HUES48 (cell line): ENCODE measurements around the gene B3GALNT1.

Source experiments
- H3K27ac ChIP-seq: one replicate; pipeline ENCODE4 v1.7.0; 2013; ENCODE audit warnings: low read depth, low read length, inconsistent platforms
- H3K27me3 ChIP-seq: 2 replicates; pipeline ENCODE4 v1.6.1; 2013; ENCODE audit warnings: mild to moderate bottlenecking, low read length; ENCODE audit not compliant: control insufficient read depth, insufficient read depth
- H3K36me3 ChIP-seq: 2 replicates; pipeline ENCODE4 v1.6.1; 2013; ENCODE audit warnings: low read length; ENCODE audit not compliant: control insufficient read depth, insufficient read depth
- H3K4me1 ChIP-seq: 2 replicates; pipeline ENCODE4 v1.6.1; 2013; ENCODE audit warnings: mild to moderate bottlenecking, low read length; ENCODE audit not compliant: control insufficient read depth, insufficient read depth
- H3K4me3 ChIP-seq: 2 replicates; pipeline ENCODE4 v1.5.1; 2013; ENCODE audit warnings: mild to moderate bottlenecking, low read depth, low read length
- H3K9ac ChIP-seq: 2 replicates; pipeline ENCODE4 v1.6.1; 2013; ENCODE audit warnings: mild to moderate bottlenecking, low read depth, low read length, moderate library complexity
- H3K9me3 ChIP-seq: 2 replicates; pipeline ENCODE4 v1.6.1; 2013; ENCODE audit warnings: low read length; ENCODE audit not compliant: control insufficient read depth, insufficient read depth

The B3GALNT1 gene

GRCh38 chr3:161104561-161105551 is at the start of gene B3GALNT1:
B3GALNT1 (minus strand) TSS chr3:161105349; CDS start chr3:161086754, 18,595 bp downstream.
- Histone ChIP-seq H3K27me3 (peaks cover 28% of the 10 kb centered on the region), H3K27ac (no peak within 1 kb of the TSS), H3K36me3 (no peaks in the 10 kb centered on the region), H3K9me3 (no peaks in the 10 kb centered on the region), H3K9ac (peak within 1 kb of the TSS; percentile 70), H3K4me1 (no peaks in the 10 kb centered on the region), H3K4me3 (peak within 1 kb of the TSS; percentile 56)

- H3K36me3 ChIP-seq = no peaks in the 10 kb centered on the region
Measured at GRCh38 chr3:161153480-161153879, 48.3 kb upstream of the B3GALNT1 start.

GRCh38 chr3:161150001-161150525 is 44.9 kb upstream of the B3GALNT1 start:
- H3K4me3 ChIP-seq = no peak overlapping the region
- no peak overlapping the region for H3K9ac ChIP-seq
- no peaks in the 10 kb centered on the region for H3K9me3 ChIP-seq
- H3K27ac ChIP-seq = no peak overlapping the region
- no peaks in the 10 kb centered on the region for H3K36me3 ChIP-seq
- H3K27me3 ChIP-seq = no peaks in the 10 kb centered on the region
- H3K4me1 ChIP-seq = no peaks in the 10 kb centered on the region

More at GRCh38 chr3:161153480-161153879, 48.3 kb upstream of the B3GALNT1 start:
- H3K4me3 ChIP-seq = no peak overlapping the region
- no peaks in the 10 kb centered on the region for H3K9me3 ChIP-seq
- no peak overlapping the region for H3K27ac ChIP-seq
- no peaks in the 10 kb centered on the region for H3K4me1 ChIP-seq
- H3K9ac ChIP-seq = no peak overlapping the region
- no peaks in the 10 kb centered on the region for H3K27me3 ChIP-seq

GRCh38 chr3:161149529-161149928 is 44.4 kb upstream of the B3GALNT1 start:
- H3K9ac ChIP-seq = no peak overlapping the region
- no peak overlapping the region for H3K4me3 ChIP-seq
- no peaks in the 10 kb centered on the region for H3K4me1 ChIP-seq
- H3K9me3 ChIP-seq = no peaks in the 10 kb centered on the region
- H3K27me3 ChIP-seq = no peaks in the 10 kb centered on the region
- no peak overlapping the region for H3K27ac ChIP-seq
- H3K36me3 ChIP-seq = no peaks in the 10 kb centered on the region

GRCh38 chr3:161148832-161149475 is 43.8 kb upstream of the B3GALNT1 start:
- no peak overlapping the region for H3K9ac ChIP-seq
- no peaks in the 10 kb centered on the region for H3K4me1 ChIP-seq
- no peak overlapping the region for H3K27ac ChIP-seq
- no peaks in the 10 kb centered on the region for H3K9me3 ChIP-seq
- H3K36me3 ChIP-seq = no peaks in the 10 kb centered on the region
- H3K4me3 ChIP-seq = no peak overlapping the region
- no peaks in the 10 kb centered on the region for H3K27me3 ChIP-seq

GRCh38 chr3:161142486-161142885 is 37.3 kb upstream of the B3GALNT1 start:
- no peak overlapping the region for H3K27ac ChIP-seq
- no peaks in the 10 kb centered on the region for H3K36me3 ChIP-seq
- H3K4me3 ChIP-seq = no peak overlapping the region
- no peaks in the 10 kb centered on the region; the same call in 1 of the 2 replicates for H3K9me3 ChIP-seq
- H3K27me3 ChIP-seq = no peaks in the 10 kb centered on the region
- H3K9ac ChIP-seq = no peak overlapping the region
- H3K4me1 ChIP-seq = no peaks in the 10 kb centered on the region

GRCh38 chr3:161139686-161140085 is 34.5 kb upstream of the B3GALNT1 start:
- no peaks in the 10 kb centered on the region for H3K27me3 ChIP-seq
- H3K4me1 ChIP-seq = peaks cover 2% of the 10 kb centered on the region; the same call in 1 of the 2 replicates
- no peak overlapping the region for H3K27ac ChIP-seq
- no peaks in the 10 kb centered on the region for H3K36me3 ChIP-seq
- H3K4me3 ChIP-seq = no peak overlapping the region
- no peak overlapping the region for H3K9ac ChIP-seq
- no peaks in the 10 kb centered on the region; the same call in 1 of the 2 replicates for H3K9me3 ChIP-seq

GRCh38 chr3:161137260-161137659 is 32.1 kb upstream of the B3GALNT1 start:
- Histone ChIP-seq H3K4me3 (no peak overlapping the region), H3K36me3 (no peaks in the 10 kb centered on the region), H3K27ac (no peak overlapping the region), H3K4me1 (peaks cover 2% of the 10 kb centered on the region; the same call in 1 of the 2 replicates), H3K9ac (no peak overlapping the region), H3K9me3 (no peaks in the 10 kb centered on the region), H3K27me3 (no peaks in the 10 kb centered on the region)

- Histone ChIP-seq H3K36me3 (no peaks in the 10 kb centered on the region), H3K4me1 (peaks cover 2% of the 10 kb centered on the region; the same call in 1 of the 2 replicates), H3K9me3 (no peaks in the 10 kb centered on the region), H3K9ac (no peak overlapping the region), H3K4me3 (no peak overlapping the region), H3K27ac (no peak overlapping the region), H3K27me3 (no peaks in the 10 kb centered on the region)
Measured at GRCh38 chr3:161132391-161132790, 27.2 kb upstream of the B3GALNT1 start.

GRCh38 chr3:161126495-161126894 is 21.3 kb upstream of the B3GALNT1 start:
- no peak overlapping the region for H3K4me3 ChIP-seq
- H3K27me3 ChIP-seq = no peaks in the 10 kb centered on the region
- H3K9ac ChIP-seq = no peak overlapping the region
- H3K36me3 ChIP-seq = no peaks in the 10 kb centered on the region
- peaks cover 4% of the 10 kb centered on the region for H3K9me3 ChIP-seq
- H3K4me1 ChIP-seq = no peaks in the 10 kb centered on the region
- no peak overlapping the region for H3K27ac ChIP-seq
